HG03378 (cell line): ENCODE results near the gene LRRC9.

Source experiments
- ATAC-seq: cut with Tn5 transposase; IDR thresholded peaks from one replicate; pipeline ENCODE4 v1.9.1; 2021; ENCODE audit warnings: mild to moderate bottlenecking, moderate library complexity; ENCODE audit not compliant: unreplicated experiment

The LRRC9 gene

DNA sequence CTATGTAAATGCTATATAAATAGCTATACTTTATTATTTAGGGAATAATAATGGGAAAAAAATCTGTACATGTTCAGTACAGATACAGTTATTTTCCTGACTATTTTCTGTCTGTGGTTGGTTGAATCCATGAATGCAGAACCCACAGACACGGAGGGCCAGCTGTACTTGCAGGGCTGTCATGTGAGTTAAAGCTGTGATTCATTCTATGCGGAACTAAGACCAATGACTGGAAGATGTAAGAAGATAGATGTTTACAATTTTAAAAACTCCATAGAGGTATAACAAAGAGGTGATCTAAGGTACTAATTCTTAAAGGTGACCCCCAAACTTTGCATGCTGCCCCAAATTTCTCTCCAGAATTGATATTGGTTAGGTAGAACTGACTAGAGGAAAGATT lies 186.4 kb downstream of the LRRC9 start:
- no peak for ATAC-seq

DNA sequence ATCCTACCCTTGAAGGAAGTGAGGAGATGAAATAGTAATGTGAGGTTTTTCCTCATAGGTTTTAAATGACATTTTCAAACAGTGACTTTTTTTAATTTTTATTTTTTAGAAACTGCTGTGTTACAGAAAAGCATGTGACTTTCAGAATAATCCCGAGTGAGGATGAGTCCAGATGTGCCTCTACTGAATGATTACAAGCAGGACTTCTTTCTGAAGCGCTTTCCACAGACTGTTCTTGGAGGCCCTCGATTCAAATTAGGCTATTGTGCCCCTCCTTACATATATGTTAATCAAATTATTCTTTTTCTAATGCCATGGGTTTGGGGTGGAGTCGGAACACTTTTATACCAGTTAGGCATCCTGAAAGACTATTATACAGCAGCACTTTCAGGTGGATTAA lies 187.5 kb downstream of the LRRC9 start:
- no peak for ATAC-seq

DNA sequence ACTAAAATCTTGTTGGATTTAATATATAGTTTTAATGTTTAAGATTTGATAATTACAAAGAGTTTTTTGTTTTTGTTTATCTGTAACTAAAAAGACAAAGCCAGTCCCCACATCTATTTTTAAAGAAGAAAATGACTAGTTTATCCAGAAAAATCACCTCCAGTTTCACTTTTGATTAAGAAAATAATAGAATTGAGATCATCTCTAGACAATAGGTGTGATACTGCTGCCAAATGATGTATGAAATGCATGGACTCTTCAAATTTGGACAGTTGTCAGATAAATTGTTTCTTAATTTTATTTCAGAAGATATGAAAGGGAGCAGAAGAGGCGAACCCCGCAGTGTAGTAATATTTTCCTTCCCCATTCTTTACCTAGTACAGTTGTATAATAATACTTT lies 191.8 kb downstream of the LRRC9 start:
- no peak for ATAC-seq
